Measurements from ENCODE around the gene RRP9.
"Not testable (repeated sequence)": the region's sequence is repeated elsewhere in the genome, so short reads cannot be mapped to it uniquely, and the experiment has no call there.

RRP9 gene
- 2.7 to 22.3 (median 9.7) reads per million in 17 experiments for total RNA-seq

- DNase-seq = peak; percentile 100
These were observed at the start of gene RRP9, which contains the start of gene PARP3 for GRCh38 chr3:51941798-51942602. Gene RRP9 (minus strand): TSS chr3:51941904. CDS start chr3:51941867, 37 bp downstream. Gene PARP3 (plus strand): TSS chr3:51942363. CDS start chr3:51943356, 993 bp downstream.

GRCh38 chr3:51990501-51990971 is 48.8 kb upstream of the RRP9 start:
- not testable (repeated sequence) for DNase-seq

- DNase-seq = no peak
These were observed 46.8 kb upstream of the RRP9 start for GRCh38 chr3:51988286-51989146.

- no peak for DNase-seq
These were observed 45.9 kb upstream of the RRP9 start for GRCh38 chr3:51987568-51987967.

- DNase-seq = no peak
These were observed 44.6 kb upstream of the RRP9 start for GRCh38 chr3:51986010-51986947.

GRCh38 chr3:51985063-51985462 is 43.4 kb upstream of the RRP9 start:
- no peak for DNase-seq

- DNase-seq = no peak
These were observed 42.6 kb upstream of the RRP9 start for GRCh38 chr3:51984269-51984647.

GRCh38 chr3:51983578-51984268 is 42.0 kb upstream of the RRP9 start:
- no peak for DNase-seq

- peak; percentile 91 to 97 (median 94) for DNase-seq
These were observed 41.3 kb upstream of the RRP9 start, which contains the start of gene ACY1 for GRCh38 chr3:51982838-51983577. Gene ACY1 (plus strand): TSS chr3:51983535. CDS start chr3:51984065, 530 bp downstream.

- DNase-seq = no peak
These were observed 40.7 kb upstream of the RRP9 start for GRCh38 chr3:51982352-51982837.

- no peak for DNase-seq
These were observed 38.5 kb upstream of the RRP9 start for GRCh38 chr3:51980253-51980652.

- DNase-seq = no peak
These were observed 36.4 kb upstream of the RRP9 start for GRCh38 chr3:51978143-51978502.

- DNase-seq = no peak
These were observed 35.9 kb upstream of the RRP9 start for GRCh38 chr3:51977446-51978142.

GRCh38 chr3:51975852-51976549 is 34.3 kb upstream of the RRP9 start:
- peak; percentile 80 to 94 (median 88) for DNase-seq

- DNase-seq = peak; percentile 73 to 90 (median 79)
These were observed 33.5 kb upstream of the RRP9 start, which contains the start of gene ABHD14A for GRCh38 chr3:51974963-51975851. Gene ABHD14A (plus strand): TSS chr3:51975064. CDS start chr3:51975136, 72 bp downstream.

GRCh38 chr3:51974277-51974962 is 32.7 kb upstream of the RRP9 start:
- peak in 1 of 4 experiments; percentile 16 for DNase-seq

- no peak for DNase-seq
These were observed 29.6 kb upstream of the RRP9 start for GRCh38 chr3:51971350-51971749.
